DOHH2 (cell line): ENCODE measurements around the gene KCNH1.

Experiments used
- H3F3A ChIP-seq: fragments of 200-600 bp; sonication (generic), shearing (Covaris generic); 2 replicates; pipeline ENCODE4 v1.6.0; 2016; ENCODE audit warnings: antibody characterized with exemption, mild to moderate bottlenecking; ENCODE audit not compliant: control insufficient read depth, insufficient read depth
- H3K27ac ChIP-seq: fragments of 200-600 bp; sonication (generic); 2 replicates; pipeline ENCODE4 v1.5.1; 2014; ENCODE audit warnings: low read depth, mild to moderate bottlenecking, low read length, moderate library complexity
- H3K27me3 ChIP-seq: fragments of 200-600 bp; sonication (generic); 2 replicates; pipeline ENCODE4 v1.6.1; 2014; ENCODE audit warnings: mild to moderate bottlenecking, low read length, mixed read lengths; ENCODE audit not compliant: control insufficient read depth
- H3K36me3 ChIP-seq: fragments of 200-600 bp; sonication (generic); 2 replicates; pipeline ENCODE4 v1.6.1; 2014; ENCODE audit warnings: mild to moderate bottlenecking, low read length, moderate library complexity, mixed read lengths; ENCODE audit not compliant: control insufficient read depth
- H3K4me1 ChIP-seq: fragments of 200-600 bp; sonication (generic); 2 replicates; pipeline ENCODE4 v1.6.1; 2014; ENCODE audit warnings: mild to moderate bottlenecking, low read length, mixed read lengths; ENCODE audit not compliant: control insufficient read depth
- H3K4me2 ChIP-seq: fragments of 200-600 bp; sonication (generic); 2 replicates; pipeline ENCODE4 v1.6.0; 2014; ENCODE audit warnings: mild to moderate bottlenecking, low read length, moderate library complexity
- H3K4me3 ChIP-seq: fragments of 200-600 bp; sonication (generic); 2 replicates; pipeline ENCODE4 v1.5.1; 2014; ENCODE audit warnings: mild to moderate bottlenecking, low read length, mixed read lengths
- H3K79me2 ChIP-seq: fragments of 200-600 bp; sonication (generic); 2 replicates; pipeline ENCODE4 v1.6.1; 2014; ENCODE audit warnings: mild to moderate bottlenecking, low read length, mixed read lengths; ENCODE audit not compliant: control insufficient read depth
- H3K9me2 ChIP-seq: fragments of 200-600 bp; sonication (generic); replicated peaks from 2 replicates; pipeline ENCODE4 v1.6.1; 2014; ENCODE audit warnings: mild to moderate bottlenecking, low read length, mixed read lengths; ENCODE audit not compliant: control insufficient read depth
- H3K9me3 ChIP-seq: fragments of 200-600 bp; sonication (generic); 2 replicates; pipeline ENCODE4 v1.6.1; 2014; ENCODE audit warnings: antibody characterized with exemption, low read length, mixed read lengths; ENCODE audit not compliant: control insufficient read depth, insufficient read depth
- H4K20me1 ChIP-seq: fragments of 200-600 bp; sonication (generic); 2 replicates; pipeline ENCODE4 v1.6.0; 2014; ENCODE audit warnings: low read depth, mild to moderate bottlenecking, antibody characterized with exemption, low read length, moderate library complexity; ENCODE audit not compliant: control insufficient read depth, insufficient read depth
- CTCF ChIP-seq: fragments of 200-600 bp; sonication (generic); IDR thresholded peaks from one replicate; pipeline ENCODE4 v1.5.1; 2014; ENCODE audit warnings: antibody characterized with exemption, mild to moderate bottlenecking, low read depth, low read length; ENCODE audit not compliant: poor library complexity, severe bottlenecking
- EZH2phosphoT487 ChIP-seq: fragments of 200-600 bp; sonication (generic); IDR thresholded peaks from 2 replicates; pipeline ENCODE4 v1.6.1; 2017; ENCODE audit warnings: borderline replicate concordance, mild to moderate bottlenecking, antibody characterized with exemption, low read length, moderate library complexity, mixed read lengths

The KCNH1 gene

GRCh38 chr1:211099393-211099792 lies 34.6 kb downstream of the KCNH1 start:
- Histone ChIP-seq H3K27ac (no peak overlapping the region), H3F3A (no peaks in the 10 kb centered on the region), H3K79me2 (no peaks in the 10 kb centered on the region), H3K4me1 (no peaks in the 10 kb centered on the region), H3K27me3 (peaks cover 7% of the 10 kb centered on the region; the same call in 1 of the 2 replicates), H3K36me3 (no peaks in the 10 kb centered on the region), H3K4me3 (no peak overlapping the region), H3K9me3 (no peaks in the 10 kb centered on the region), H3K9me2 (no peaks in the 10 kb centered on the region), H4K20me1 (no peaks in the 10 kb centered on the region), H3K4me2 (no peak overlapping the region)
- no peak for TF ChIP-seq EZH2phosphoT487
- TF ChIP-seq CTCF = no peak

GRCh38 chr1:211095381-211095780 lies 38.6 kb downstream of the KCNH1 start:
- Histone ChIP-seq H3K4me3 (no peak overlapping the region), H3K9me3 (no peaks in the 10 kb centered on the region), H3K4me2 (no peak overlapping the region), H3K36me3 (no peaks in the 10 kb centered on the region), H3K27me3 (0 out of 2 replicates have a peak, but pooled peaks cover under 1% of the 10 kb centered on the region), H4K20me1 (no peaks in the 10 kb centered on the region), H3K4me1 (no peaks in the 10 kb centered on the region), H3F3A (no peaks in the 10 kb centered on the region), H3K79me2 (no peaks in the 10 kb centered on the region), H3K9me2 (no peaks in the 10 kb centered on the region), H3K27ac (no peak overlapping the region)
- TF ChIP-seq CTCF (no peak), EZH2phosphoT487 (no peak)

- H3K79me2 ChIP-seq = no peaks in the 10 kb centered on the region
- H3K4me2 ChIP-seq = no peak overlapping the region
- 0 out of 2 replicates have a peak, but pooled peaks cover 2% of the 10 kb centered on the region for H3K27me3 ChIP-seq
- H3K9me3 ChIP-seq = no peaks in the 10 kb centered on the region
- TF ChIP-seq EZH2phosphoT487 = no peak
- TF ChIP-seq CTCF = no peak
- no peak overlapping the region for H3K27ac ChIP-seq
- no peaks in the 10 kb centered on the region for H4K20me1 ChIP-seq
- no peaks in the 10 kb centered on the region for H3K36me3 ChIP-seq
- H3F3A ChIP-seq = no peaks in the 10 kb centered on the region
- H3K4me3 ChIP-seq = no peak overlapping the region
- no peaks in the 10 kb centered on the region for H3K9me2 ChIP-seq
- H3K4me1 ChIP-seq = no peaks in the 10 kb centered on the region
Measured at GRCh38 chr1:211092955-211093354, 41.0 kb downstream of the KCNH1 start.
